HG03159 (cell line): ENCODE results near the gene CD244.
A peak's percentile ranks its signal among the peaks of the same experiment; 100 is the strongest.
"Not testable (repeated sequence)": the region's sequence is repeated elsewhere in the genome, so short reads cannot be mapped to it uniquely, and the experiment has no call there.

Experiments used
- ATAC-seq: cut with Tn5 transposase; IDR thresholded peaks from one replicate; pipeline ENCODE4 v1.9.1; 2021; ENCODE audit warnings: mild to moderate bottlenecking, moderate library complexity; ENCODE audit not compliant: unreplicated experiment

The CD244 gene

GRCh38 chr1:160862203-160863060 is at the start of gene CD244:
TSS of gene CD244 (minus strand) at chr1:160862887. CDS start at chr1:160862677, 210 bp downstream.
- peak; percentile 61 for ATAC-seq

GRCh38 chr1:160911925-160912324 is 49.2 kb upstream of the CD244 start:
- no peak for ATAC-seq

GRCh38 chr1:160911441-160911840 is 48.8 kb upstream of the CD244 start:
- ATAC-seq = no peak

GRCh38 chr1:160910170-160910750 is 47.6 kb upstream of the CD244 start:
- ATAC-seq = no peak

GRCh38 chr1:160907976-160908375 is 45.3 kb upstream of the CD244 start:
- ATAC-seq = no peak

GRCh38 chr1:160905617-160905989 is 42.9 kb upstream of the CD244 start:
- ATAC-seq = no peak

- no peak for ATAC-seq
Observed at GRCh38 chr1:160904783-160905616, 42.3 kb upstream of the CD244 start.

- ATAC-seq = not testable (repeated sequence)
Observed at GRCh38 chr1:160902251-160902650, 39.6 kb upstream of the CD244 start.

GRCh38 chr1:160901768-160902167 is 39.1 kb upstream of the CD244 start:
- ATAC-seq = no peak

- ATAC-seq = not testable (repeated sequence)
Observed at GRCh38 chr1:160900683-160901082, 38.0 kb upstream of the CD244 start.

- not testable (repeated sequence) for ATAC-seq
Observed at GRCh38 chr1:160894368-160895135, 31.9 kb upstream of the CD244 start.

- no peak for ATAC-seq
Observed at GRCh38 chr1:160891474-160891873, 28.8 kb upstream of the CD244 start.

GRCh38 chr1:160888926-160889325 is 26.2 kb upstream of the CD244 start:
- ATAC-seq = no peak

- no peak for ATAC-seq
Observed at GRCh38 chr1:160887071-160887470, 24.4 kb upstream of the CD244 start.

- no peak for ATAC-seq
Observed at GRCh38 chr1:160885042-160885441, 22.4 kb upstream of the CD244 start, which contains the start of gene ITLN1. TSS of gene ITLN1 (minus strand) at chr1:160885180. CDS start at chr1:160884877, 303 bp downstream.

GRCh38 chr1:160884579-160884978 is 21.9 kb upstream of the CD244 start:
- ATAC-seq = no peak

- ATAC-seq = no peak
Observed at GRCh38 chr1:160883581-160884513, 21.2 kb upstream of the CD244 start.

GRCh38 chr1:160882582-160882981 is 19.9 kb upstream of the CD244 start:
- ATAC-seq = no peak

- not testable (repeated sequence) for ATAC-seq
Observed at GRCh38 chr1:160881264-160881663, 18.6 kb upstream of the CD244 start.
